GM18519 (cell line): ENCODE results near the gene ABCA5.
"Not testable (repeated sequence)": the region's sequence is repeated elsewhere in the genome, so short reads cannot be mapped to it uniquely, and the experiment has no call there.

Experiments
- ATAC-seq: cut with Tn5 transposase; IDR thresholded peaks from one replicate; pipeline ENCODE4 v1.9.1; 2021; ENCODE audit warnings: mild to moderate bottlenecking, moderate library complexity; ENCODE audit not compliant: unreplicated experiment, low FRiP score

ABCA5 gene

DNA sequence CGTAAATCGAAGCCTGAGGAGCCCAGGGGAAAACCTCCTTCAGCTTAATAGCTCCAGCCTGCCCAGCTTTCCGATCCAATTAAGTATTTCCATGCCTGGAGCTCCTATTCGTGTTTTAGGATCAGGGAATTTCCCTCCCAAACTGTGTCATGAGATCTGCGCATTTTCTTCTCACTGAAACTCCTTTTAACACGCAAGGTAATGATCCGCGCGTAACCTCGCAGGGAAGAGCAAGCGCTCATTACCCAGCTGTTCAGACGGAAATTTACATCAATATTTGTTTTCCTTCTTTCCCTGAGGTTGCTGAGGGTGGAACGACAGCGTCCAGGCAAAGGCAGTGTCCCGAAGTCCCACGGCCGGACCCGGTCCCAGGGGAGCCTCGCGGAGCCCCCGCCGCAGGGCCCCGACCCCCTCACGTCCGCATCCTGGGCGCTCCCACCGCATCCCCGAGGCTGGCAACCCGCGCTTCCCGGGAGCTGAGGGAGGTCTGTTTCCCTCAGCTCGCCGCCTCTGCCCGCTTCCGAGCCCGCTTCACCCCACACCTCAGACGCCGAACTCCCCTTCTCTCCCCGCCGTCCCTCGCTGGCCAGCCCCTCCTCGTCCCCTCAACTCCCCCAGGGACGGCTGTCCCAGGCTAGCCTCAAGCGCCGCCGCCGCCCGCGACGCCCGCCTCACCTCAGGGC is 415 bp downstream of the ABCA5 start:
- ATAC-seq = no peak

DNA sequence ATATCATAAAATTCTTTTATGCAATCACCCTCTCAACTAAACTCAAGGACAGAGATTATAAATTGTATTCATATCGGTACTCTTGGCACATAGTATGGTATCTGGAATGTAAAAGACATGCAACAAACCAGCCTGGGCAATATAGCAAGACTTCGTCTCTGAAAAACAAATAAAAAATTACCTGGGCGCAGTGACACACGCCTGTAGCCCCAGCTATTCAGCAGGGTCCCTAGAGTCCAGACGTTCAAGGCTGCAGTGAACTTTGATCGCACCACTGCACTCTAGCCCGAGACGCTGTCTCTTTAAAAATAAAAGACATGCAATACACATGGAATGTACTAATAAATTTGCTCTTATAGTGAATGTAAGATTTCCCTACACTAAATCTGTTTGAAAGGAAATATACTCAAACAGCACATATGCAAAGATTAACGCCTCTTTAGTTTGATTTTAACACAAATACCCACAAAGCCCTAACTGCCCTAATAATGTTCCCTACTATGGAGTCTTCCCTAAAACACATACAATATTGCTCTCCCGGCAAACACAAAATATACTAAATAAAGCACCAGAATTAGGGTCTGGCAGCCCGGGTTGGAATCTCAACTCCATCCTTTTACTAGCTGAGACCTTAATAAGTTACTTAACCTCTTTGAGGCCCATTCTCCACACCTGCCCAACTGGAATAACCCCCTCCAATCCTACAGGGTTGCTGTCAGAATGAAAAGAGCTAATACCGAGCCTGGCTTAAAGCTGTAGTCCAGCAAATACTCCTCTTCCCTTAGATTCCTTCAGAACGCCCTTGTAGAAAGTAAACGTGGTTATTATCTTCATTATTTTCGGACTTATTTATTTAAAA is 1.2 kb downstream of the ABCA5 start:
- no peak for ATAC-seq

DNA sequence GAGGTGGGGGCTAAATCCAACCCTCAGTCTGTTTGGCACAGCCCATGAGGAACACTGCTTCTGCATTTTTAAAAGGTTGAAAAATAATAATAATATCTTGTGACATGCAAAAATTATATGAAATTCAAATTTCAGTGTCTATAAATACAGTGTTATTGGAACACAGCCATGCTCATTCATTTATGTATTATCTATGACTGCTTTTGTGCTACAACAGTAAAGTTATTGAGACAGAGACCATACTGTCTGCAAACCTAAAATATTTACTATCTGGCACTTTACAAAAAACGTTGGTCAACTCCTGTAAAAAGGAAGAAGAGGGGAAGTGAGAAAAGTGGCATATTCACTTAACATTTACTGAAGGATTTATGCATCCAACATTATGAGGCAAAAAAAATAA is 3.1 kb downstream of the ABCA5 start:
- no peak for ATAC-seq

DNA sequence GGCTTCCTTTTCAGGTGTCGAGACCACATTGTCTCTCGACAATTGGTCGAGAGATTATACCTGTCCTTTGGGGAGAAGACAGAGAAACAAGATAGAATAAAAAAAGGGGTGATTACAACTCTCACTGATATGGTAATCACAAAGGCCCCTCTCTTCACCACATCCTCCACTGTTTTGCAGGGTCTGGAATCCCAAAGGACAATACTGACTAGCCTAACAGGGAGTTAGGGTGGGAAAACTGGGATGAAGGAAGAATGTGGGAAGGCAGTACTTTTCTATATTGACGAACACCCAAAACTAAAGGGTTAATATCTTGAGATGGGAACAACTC is 6.1 kb downstream of the ABCA5 start:
- no peak for ATAC-seq

DNA sequence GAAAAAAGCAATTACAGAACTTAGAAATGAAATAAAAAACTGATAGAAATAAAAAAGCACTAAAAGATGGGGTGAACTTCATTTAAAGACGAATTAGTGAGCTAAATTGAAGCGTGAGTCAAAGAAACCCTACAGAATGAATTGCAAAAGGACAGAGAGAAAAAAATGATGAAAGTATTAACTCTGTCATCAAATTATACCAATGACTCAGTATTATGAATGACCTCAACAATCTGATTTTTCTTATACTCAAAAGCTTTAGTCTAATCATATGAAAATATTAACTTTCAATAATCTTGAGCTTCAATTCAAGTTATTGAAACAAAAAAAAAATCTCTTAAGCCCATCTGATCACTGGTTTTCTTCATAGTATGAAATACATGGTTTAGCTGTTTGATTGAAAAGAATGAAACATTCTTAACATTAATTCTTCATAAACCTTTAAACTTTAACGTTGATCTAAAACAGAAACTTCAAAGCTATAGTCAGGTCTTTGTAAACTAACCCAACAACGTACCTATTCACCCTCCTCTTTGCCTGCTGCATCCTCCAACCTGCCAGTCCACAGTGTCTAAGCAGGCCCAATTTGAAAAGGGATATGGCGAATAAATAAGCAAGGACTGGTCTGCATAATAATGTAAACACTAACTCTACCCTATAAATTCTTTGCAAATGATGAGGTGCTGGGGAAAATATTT is 6.6 kb downstream of the ABCA5 start:
- no peak for ATAC-seq

DNA sequence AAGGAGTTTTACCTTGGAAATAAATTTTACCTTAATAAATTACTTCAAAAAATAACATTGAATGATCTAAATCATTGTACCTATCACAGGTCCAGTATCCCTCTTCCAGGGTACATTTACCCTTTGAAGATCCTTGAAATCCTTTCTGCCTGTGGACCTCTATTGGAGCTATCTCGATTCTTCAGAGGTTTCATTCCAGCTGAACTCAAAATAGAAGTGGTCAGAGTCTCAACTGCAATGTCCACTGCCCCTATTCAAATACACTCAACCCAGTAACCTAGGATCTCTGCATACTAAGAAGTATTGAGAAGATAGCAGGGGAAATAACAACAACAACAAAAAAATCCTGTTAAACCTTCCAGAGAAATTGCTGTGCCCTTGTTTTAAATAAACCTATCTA is 9.3 kb downstream of the ABCA5 start:
- ATAC-seq = no peak

DNA sequence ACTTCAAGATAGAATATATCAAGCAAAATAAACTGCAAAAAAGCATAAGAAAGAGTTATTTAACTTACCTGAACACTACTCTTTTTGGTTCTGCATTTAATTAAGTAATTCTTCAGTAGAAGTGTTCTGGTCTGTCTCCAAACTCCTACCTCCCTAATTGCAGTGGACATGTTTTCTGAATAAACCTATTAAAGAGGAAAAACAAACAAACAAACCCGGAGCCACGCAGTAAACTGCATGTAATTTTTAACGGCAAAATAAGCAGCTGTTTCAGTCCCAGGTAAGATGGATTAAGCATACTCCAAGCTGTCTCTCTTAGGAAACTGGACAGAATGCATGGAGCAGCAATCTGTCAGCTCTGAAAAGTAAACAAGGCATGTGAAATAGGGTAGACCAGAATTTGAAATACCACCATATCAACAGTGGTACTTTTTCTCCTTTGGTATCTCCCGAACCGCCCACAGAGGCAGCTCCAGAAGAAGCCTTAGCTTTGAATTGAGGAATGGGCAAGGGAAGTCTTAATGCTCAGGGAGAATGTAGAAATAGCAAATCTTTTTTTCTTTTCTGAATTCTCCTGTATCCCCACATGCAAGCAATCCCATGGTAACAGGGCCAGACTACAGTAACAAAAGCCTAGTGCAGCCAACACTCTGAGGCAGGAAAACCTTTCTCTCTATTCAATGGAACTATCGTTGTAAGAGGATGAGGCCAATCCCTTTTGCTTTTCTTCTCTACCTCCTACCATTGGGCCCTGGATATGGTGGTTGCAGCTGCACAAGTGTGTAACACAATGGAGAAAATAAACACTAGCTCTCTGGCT is 12.5 kb downstream of the ABCA5 start:
- ATAC-seq = no peak

DNA sequence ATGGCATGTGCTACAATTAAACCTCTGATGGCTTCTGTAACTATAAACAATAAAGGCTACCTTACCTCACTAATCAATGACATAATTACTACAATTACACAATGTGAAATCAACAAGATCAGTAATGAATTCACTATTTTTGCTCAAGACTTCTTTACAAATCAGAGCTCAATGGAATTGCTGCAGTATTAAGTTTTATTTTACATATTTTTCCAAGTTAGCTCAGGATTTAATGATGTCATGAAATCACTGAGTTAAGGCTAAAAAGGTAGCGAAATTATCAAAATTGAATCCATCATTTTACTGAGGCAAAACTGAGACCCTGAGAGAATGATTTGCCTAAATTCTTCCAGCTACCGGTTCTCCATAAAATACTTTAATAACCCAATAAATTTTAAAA is 21.8 kb downstream of the ABCA5 start:
- ATAC-seq = no peak

DNA sequence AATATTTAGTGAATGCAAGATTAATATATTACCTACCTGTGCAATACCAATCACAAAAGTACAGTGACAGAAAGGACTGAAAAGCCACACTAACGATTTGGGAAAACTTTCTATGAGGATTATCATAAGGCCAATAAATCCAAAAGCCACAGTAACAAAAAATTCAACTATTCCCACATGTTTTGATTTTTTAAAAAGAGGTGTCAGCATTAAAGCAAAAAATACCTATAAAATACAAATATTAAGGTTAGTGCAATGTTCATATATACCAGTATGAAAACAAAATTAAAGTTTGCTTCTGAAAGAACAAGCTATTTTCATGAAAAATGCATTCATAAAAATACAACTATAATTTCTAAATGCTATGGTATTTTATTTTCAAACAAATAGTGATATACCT is 24.3 kb downstream of the ABCA5 start:
- ATAC-seq = no peak

DNA sequence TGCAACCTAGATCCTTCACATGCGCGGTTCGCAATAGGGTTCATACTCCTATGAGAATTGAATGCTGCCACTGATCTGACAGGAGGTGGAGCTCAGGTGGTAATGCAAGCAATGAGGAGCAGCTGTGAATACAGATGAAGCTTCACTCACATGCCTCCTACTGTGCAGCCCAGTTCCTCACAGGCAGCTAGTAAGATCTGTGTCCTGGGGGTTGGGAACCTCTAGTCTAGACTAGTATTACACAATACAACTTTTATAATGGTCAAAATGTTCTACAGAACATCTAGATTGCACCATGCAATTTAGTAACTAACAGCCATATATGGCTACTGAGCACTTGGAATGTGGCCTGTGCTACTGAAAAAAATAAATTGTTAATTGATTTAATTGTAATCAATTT is 26.7 kb downstream of the ABCA5 start:
- ATAC-seq = no peak

DNA sequence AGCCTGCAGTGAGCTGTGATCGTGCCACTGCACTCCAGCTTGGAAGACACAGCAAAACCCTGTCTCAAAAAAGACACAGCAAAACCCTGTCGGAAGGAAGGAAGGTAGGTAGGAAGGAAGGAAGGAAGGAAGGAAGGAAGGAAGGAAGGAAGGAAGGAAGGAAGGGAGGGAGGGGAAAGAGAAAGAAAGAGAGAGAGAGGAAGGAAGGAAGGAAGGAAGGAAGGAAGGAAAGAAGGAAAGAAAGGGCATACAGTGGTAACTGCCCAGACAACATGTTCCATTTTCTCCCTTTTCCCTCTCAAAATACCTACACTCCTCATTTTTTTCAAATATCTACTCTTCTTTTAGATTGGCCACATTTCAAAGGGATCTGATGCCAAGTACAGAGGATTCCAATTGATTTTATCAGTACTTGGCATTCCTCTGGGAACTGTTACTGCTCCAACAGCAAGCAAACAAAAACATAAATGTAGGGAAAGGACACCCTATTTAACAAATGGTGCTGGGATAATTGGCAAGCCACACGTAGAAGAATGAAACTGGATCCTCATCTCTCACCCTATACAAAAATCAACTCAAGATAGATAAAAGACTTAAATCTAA is 28.7 kb downstream of the ABCA5 start:
- ATAC-seq = not testable (repeated sequence)

DNA sequence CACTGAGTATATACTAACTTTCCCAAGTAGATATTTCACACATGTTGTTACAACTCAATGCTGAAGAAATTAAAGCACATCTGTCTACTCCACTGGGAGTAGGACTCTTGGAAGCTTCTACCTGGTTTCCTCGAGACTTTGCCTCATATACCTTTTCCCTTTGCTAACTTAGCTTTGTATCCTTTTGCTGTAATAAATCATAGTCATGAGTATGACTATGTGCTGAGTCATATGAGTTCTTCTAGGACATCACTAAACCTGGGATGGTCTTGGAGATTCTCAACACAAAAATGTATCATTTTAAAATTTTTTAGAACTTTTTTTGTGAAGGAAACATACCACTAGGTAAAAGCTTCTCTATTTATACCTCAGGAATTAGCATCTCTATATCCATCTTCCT is 39.8 kb downstream of the ABCA5 start:
- no peak for ATAC-seq

DNA sequence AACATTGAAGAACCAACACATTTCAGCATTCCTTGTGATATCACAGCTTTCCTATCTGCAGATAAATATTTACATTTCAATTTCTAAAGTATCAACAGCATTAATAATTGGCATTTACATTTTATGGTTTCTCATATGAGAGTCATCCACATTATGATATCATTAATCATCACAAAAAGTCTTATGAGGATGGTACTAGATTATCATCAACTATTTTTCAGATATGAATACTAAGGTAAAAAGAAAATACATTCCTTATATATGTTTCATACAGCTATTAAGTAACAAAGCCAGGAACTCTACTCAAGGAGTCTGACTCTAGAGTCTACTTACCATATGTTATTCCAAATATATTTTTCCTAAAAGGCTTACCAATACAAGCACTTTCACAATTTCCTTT is 40.7 kb downstream of the ABCA5 start:
- no peak for ATAC-seq

DNA sequence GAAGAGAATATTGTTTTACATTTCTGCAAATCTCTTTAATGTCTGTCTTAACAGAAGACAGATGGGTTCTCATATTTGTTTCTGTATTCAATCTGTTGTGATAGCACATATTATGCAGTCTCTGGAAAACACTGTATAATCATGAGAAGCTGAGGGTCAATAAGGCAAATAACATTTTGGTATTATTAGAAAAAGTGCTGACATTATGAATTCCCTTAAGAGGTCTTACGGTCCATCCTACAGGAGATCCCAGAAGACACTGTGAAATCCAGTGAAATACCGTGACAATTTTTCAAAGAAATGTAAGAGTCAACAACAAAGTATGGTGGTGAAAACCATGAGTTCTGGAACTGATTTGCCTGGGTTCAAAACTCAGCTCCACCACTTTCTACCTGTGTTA is 42.3 kb downstream of the ABCA5 start:
- no peak for ATAC-seq

DNA sequence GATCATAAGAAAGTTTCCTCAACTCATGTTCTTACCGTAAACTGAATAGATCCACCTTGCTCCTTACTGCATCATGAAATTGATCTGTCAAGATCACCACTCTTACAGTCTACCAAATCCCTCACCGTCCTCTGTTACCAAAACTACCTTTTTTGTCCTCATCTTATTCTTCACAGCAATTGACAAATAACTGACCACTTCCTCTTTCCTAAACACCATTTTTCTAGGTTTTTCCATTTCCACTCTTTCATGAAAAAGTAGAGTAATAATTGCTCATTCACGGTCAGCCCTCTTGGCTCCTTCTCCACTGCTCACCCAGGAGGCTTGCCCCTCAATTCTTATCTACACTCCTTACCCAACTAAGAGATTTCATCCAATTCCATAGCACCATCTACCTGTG is 44.9 kb downstream of the ABCA5 start:
- no peak for ATAC-seq

DNA sequence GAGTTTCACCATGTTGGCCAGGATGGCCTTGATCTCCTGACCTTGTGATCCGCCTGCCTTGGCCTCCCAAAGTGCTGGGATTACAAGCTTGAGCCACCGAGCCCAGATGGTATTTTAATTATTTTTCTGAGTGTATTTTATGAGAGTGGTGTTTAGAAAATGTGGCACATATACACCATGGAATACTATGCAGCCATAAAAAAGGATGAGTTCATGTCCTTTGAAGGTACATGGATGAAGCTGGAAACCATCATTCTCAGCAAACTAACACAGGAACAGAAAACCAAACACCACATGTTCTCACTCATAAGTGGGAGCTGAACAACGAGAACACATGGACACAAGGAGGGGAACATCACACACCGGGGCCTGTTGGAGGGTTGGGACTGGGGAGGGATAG is 50.7 kb downstream of the ABCA5 start:
- not testable (repeated sequence) for ATAC-seq

DNA sequence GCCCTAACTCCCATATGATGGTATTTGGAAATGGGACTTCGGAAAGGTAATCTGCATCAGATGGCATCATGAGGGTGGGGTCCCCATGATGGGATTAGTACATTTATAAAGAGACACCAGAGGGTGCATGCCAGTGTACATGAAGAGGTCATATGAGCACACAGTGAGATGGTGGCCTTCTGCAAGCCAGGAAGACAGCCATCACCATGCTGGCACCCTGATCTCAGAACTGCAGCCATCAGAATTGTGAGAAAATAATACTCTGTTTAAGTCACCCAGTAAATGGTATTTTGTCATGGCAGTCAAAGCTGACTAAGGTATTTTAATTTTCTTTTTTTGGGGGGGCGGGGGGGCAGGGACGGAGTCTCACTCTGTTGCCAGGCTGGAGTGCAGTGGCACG is 51.2 kb downstream of the ABCA5 start:
- no peak for ATAC-seq

DNA sequence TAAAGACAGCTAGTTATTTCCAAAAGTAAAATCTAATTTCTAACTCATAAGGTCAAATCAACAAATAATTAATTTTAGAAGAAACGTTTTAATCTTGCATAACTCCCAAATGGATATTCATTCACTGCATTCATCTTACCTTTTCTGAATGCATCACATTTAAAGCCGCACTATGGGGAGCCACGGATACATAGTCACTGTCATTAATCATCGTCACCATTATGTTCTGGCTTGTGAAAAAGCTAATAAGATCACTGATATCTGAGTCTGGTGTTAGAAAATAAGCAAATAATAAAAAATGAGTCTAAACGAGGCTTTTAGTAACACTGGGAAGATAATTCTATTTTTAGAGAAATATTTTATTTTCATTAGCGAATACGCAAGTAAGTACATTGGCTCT is 55.9 kb downstream of the ABCA5 start:
- ATAC-seq = no peak

DNA sequence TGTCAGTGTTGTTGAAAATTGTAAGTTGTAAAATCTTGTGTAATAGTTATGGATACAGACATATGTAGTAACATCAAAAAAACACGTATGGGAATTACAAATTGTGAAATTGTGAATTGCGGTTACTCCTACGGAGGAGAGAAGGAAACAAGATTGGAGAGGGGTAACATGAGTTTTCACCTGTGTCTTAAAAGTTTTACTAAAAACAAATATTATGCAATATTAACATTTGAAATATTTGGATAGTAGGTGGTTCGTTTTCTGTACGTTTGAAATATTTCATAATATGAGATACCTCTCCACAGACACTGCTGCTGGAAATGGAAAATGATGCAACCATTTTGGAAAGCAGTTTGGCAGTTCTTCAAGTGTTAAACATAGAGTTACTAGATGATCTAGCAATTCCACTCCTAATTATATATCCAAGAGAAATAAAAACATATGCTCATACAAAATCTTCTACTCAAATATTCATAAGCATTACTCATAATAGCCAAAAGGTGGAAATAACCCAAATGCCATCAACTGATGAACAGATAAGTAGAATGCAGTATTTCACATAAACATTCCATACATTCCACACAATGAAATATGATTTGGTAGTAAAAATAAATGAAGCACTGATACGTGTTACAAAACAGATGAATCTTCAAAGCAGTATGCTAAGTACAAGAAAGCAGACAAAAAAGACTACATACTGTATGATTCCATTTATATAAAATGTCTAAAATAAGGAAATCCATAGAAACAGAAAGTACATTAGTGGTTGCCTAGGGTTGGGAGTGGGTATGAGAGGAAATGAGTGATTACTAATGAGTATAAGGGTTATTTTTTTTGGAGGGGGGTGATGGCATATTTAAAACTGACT is 57.6 kb downstream of the ABCA5 start:
- ATAC-seq = no peak
